Epidermal melanocyte (primary cell): Measurements from ENCODE around the gene RPTOR.

Experiments used
- DNase-seq: peaks from one replicate; pipeline ENCODE4 v3.0.0; 2011; ENCODE audit warnings: low spot score; ENCODE audit not compliant: insufficient read length

The RPTOR gene

DNA sequence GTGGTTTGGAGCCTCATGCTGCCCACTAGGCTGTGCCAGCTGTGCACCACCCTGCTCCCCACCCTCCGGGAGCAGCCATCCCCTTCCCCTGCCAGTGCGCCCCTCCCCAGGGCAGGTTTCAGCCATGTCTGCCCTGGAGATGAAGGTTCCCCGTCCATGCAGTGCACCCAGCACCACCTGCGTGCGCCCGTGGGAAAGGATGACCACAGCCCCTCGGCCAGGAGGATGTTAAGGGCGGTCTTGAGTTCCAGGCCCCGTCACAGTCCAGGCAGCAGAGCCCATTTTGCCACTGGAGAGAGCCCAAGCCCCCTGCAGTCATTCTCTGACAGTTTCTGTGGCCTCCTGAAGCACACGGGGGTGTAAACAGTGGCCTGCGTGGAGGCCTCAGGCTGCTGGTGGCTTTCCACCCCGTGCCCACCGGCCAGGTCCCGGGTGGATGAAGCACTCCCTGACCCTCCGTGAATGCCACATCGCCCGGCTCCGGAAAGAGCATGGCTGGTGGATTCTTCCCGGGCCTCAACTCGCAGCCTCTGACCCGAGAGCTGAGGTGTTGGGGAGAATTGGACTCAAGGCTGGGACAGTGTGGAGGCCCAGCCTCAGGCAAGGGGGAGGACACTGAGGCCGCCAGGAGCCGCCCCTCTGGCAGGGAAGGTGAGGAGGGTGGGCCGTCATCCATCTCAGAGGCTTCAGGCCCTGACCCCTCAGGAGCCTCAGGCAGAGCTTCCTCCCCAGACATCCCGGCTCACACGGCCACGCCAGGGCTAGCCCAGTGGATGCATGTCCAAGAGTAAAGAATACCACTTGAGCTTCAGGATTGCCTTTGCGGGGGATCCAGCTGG, 377.3 kb downstream of the RPTOR start:
- DNase-seq: no peak

DNA sequence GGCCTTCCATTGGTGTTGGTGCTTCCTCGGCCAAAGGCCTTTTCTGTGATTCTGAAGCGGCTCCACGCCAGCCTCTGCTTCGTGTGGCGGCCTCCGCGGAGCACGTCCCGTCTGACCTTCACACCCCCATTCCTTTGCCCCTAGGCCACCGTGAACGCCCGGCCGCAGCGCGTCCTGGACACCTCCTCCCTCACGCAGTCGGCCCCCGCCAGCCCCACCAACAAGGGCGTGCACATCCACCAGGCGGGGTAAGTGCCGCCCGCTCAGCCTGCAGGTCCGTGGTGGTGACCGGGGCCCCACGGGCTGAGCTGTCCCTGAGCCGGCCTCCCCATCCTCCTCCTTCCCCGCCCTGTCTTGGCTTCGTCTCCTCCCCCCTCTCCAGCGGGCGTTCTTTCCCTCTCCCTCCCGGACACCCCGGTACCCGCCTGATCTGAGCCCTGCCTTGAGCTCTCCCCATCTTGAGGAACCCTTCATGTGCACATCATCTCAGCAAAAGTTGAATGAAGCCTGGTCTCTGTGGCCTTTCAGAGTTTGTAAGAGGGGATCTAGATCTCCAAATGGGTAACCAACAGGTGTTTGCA, 378.0 kb downstream of the RPTOR start:
- no peak for DNase-seq

DNA sequence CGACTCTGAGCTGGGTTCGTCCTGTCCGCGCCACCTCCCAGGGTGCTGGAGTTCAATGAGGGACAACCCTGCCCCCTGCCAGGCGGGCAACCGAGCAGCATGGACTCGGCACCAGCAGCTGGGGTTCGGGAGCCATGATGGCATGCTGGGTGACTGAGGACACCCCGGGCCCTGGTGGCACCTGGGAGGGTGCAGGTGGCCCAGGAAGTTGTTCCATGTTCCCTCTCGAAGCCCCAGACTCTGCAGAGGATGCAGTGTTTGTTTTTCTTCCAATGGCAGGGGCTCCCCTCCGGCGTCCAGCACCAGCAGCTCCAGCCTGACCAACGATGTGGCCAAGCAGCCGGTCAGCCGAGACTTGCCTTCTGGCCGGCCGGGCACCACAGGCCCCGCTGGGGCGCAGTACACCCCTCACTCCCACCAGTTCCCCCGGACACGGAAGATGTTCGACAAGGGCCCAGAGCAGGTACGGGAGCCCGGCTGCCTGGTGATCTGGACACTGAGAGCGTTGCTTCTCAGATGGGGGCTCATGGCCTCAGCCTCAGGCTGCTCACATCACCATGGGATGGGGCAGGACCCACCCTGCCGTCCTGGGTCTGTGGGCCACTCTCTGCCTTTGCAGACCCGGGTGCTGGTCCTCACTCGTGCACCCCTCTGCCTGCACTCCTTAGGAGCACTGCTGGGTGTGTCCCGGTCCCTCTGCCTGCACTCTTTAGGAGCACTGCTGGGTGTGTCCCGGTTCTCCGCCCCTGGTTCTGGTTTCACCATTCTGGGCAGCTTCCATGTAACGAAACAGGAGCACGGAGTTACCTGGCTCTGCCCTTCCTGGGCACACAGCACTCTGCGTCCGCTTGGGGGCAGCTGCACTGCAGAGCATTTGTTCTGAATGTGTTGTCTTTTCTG, 378.8 kb downstream of the RPTOR start:
- no peak for DNase-seq

DNA sequence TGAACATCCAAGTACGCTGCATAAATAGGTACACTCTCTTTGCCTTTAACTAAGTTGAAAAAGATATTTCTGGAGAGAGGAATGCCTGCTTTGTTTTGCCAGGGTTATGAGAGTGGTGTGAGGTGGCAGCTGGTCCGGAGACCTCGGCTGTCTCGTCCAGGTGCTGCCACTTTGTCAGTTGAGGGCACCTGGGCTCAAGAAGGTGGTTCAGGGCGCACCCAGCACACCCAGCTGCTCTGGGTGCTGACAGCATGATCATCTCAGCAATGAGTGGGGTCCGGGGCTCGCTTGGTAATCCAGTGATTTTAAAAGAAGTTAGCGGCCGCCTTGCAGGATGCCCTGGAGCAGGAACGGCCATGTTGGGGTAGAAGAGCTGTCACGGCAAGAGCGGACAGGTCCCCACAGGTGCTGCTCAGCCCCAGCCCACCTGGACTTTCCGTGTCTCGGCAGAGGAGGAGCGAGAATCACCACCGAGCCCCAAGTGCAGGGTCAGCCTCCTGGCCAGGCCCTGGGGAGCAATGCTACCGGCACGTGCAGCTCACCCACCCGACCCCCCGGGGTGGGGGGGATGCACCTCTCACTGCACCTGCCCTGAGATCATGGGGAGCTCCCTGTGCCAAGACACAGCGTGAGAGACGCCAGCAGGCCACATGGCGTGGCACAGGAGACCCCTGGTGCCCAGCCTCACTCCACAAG, 379.6 kb downstream of the RPTOR start:
- DNase-seq: no peak

DNA sequence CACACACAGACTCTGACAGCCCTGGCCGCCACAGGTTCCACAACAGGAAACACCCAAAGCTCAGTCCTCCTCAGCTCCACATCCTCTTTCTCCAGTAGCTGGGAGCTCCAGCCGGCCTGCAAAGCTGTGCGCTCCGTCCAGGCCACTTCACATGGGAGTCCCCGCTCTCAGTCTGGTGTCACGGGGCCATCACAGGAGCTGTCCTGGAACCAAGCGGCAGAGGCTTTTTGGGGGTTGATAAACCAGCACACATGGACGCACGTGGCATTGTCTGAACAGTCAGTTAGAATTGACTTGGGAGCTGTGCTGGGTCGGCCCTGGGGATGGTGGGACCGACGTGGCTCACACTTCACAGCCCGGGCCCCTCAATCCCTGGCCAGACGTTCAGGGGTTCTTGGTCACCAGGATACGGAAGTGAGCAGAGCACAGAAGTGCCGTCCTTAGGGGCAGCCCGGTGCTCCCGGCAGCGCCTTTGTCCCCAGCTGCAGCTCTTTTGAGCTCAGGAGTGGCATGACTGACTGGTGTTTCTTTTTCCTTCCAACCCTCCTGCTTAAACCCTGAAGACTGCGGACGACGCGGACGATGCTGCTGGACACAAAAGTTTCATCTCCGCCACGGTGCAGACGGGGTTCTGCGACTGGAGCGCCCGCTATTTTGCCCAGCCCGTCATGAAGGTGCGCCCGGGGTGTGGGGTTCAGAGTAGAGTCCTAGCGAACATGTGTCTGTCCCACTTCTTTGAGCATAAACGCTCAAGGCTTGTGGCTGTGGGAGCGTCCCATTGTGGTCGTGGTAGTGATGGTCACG, 380.4 kb downstream of the RPTOR start:
- no peak for DNase-seq

DNA sequence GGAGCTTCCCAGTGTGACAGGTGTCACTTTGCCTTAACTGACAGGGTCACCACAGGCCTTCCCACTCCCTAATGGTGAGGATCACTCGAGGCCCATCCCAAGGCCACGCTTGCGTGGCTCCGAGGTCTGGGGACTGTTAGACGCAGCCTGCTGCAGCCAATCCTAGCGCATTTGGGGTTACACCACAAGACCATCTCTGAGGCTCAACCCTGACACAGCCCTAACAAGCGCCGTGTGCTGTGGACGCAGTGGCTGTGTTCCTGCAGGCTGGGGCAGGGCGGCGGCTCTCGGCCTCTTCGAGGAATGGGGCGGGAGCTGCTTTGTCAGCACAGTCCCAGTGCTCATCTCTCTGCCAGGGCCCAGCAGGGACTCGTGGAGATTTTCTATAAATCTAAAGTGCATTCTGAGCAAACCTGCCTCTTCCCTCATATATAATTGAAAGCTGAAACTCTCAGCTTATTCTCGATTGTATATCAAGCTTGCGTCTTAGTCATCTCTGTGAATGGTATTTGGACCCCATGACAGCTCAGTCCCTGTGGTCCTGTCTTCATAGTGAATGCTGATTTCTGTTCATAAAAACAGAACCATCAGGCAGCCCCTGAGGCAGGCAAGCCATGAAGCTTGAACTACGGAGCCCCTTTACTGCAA, 381.2 kb downstream of the RPTOR start:
- no peak for DNase-seq

DNA sequence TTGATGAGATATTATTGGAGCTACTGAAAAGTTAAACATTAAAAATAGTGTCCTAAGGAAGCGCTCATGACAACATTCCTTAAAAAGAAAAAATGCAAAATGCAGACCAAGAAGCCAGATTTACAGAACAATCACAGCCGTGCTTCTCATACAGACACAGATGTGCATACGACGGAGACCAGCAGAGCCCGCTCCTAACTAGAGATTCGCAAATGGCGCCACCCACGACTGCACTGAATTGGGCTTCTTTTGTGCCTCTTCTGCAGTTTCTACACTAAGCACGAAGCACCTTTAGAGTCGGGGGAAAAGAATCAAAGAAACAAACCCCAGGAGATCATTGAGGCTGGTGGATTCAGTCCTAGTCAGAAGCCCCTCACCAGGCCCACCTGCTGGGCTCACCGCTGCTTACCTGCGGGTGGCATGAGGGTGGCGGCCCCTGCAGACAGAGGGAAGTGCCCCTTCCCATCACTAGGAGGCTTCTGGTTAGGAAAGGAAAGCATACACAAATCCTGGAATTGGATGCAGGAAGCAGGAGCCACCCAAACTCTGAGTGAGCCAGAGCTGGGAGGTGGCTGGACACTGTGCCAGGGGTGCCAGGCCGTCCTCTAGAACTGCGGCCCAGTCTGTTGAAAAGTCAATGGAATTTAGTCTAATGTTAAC, 382.1 kb downstream of the RPTOR start:
- DNase-seq: no peak

DNA sequence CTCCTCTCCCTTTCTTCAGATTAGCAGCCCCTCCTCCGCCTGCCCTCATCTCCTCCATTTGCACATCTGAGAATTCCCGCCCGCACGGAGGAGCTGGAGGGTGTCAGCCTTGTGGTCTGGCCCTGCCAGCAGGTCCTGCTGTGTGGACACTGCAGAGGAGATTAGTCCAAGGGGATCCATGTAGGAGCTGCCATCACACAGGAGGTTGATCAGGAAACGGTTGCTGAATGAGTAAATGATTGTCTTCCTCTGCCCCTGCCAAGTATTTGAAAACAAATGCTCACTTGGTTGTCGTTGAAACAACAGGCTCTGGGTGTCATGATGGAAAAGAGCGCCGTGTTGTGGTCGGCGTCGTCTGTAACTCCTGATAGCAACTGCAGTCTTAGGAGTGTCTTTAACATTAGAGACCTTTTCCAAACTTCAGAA, 383.2 kb downstream of the RPTOR start:
- no peak for DNase-seq

DNA sequence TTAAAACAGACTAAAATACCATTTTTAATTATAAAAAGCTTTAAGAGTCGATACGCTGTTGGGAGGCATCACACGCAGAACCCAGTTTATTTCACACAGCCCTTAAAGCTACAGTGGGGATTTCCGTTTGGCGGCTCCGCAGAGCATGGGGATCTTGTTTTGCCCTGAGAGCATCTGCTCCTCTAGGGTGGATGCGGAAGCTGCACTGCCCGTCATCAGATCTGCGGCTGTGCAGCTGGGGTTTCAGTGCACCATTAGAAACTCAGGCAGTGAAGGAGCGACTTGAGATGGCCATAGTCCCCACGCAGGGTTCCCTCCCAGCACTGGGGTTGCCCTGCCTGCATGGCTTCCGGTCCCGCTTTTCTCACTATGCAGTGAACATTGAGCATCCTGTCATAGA, 384.8 kb downstream of the RPTOR start:
- no peak for DNase-seq

DNA sequence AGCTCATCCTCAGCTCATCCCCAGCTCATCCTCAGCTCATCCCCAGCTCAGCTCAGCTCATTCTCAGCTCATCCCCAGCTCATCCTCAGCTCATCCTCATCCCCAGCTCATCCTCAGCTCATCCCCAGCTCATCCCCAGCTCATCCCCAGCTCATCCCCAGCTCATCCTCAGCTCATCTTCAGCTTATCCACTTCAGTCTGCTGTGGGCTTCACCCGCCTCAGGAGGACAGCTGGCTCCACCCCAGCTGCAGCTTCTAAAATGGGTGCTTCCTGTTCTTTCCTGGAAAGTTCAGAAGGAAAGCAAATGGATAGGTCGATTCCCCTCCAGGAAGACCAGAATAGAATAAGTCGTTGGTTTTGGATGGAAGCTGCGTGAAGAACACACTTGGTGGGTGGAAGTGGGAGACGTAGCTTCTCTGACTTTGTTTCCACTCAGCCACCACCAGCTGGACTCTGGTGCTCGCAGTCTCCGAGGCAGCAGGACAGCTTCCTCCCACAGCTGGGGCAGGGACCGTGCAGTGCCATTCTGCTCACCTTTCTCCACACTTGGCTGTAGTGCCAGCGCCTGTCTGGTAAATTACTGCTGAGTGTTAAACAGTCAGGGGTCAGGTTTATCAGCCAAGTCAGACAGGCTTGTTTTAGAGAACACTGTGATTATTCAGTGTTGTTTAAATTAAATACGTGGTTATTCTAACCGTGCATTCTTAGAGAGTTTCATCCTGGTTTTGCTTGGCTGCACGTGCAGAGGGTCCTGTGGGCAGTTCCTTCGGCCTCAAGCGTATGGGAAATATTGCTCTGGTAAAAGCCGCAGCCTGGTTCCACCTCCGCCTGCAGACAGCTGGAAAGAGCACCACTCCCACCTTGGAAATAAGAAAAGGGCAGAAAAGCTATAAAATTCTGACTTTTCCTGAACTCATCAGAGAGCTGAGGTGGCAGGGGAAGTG, 386.0 kb downstream of the RPTOR start:
- no peak for DNase-seq

DNA sequence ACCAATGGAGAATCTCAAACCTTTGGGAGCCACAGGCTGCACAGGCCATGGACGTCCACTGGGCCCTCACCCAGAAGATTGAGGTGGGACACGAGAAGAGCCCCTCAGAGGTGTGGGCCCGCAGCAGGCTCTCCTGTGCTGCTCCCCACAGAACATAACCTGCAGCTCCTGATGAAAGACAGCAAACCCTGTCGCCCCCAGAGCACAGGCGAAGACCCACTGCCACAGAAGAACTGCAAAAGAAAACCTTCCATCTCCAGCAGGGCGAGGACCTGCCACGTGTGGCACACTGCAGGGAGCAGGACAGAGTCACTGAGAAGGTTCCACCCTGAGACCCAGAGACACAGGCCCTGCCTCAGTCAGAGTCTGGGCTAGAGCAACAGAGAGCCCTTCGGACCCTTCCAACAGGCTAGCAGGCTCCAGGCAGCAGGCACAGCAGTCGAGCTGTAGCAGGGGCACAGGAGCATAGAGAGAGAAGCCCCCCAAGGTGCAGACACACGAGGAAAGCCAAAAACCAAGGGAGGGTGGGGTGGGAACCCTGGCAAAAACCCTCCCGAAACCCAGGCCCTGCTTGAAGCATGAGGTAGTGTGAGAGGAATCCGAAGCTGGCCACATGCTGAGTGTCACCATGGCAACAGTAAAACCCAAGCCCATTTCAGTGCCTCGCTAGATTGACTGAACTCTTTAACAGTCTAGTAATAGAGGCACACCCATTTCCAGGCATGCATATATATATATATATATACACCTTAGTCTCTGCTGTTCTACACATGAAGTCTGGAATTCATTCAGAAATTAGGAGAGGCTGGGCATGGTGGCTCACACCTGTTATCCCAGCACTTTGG, 387.0 kb downstream of the RPTOR start:
- peak; percentile 37 for DNase-seq

DNA sequence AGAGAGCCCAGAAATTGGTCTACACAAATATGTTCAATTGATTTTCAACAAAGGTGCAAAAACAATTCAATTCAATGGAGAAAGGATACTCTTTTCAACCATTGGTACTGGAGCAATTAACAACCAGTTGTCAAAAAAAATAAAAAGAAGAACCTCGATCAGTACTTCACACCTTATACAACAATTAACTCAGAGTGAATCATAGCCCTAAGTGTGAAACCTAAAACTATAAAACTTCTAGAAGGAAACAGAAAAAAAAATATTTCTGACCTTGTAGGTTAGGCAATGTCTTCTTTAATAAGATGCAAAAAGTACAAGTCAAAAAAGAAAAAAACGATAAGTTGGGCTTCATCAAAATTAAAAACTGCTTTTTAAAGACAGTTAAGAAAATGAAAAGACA, 390.9 kb downstream of the RPTOR start:
- no peak for DNase-seq

DNA sequence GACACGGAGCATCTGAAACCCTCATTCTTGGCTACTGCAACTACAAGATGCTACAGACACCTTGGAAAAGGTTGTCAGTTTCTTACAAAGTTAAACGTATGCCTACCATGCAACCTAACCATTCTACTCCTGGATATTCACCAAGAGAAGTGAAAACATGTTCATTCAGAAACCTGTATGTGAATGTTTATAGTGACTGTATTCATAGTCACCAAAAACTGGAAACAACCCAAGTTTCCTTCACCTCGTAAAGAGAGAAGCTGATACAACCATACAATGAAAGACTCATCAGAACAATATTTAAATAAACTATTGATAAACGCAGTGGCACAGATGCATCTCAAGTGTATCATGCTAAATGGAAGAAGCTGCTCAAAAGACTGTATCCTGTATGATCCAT, 391.6 kb downstream of the RPTOR start:
- no peak for DNase-seq

DNA sequence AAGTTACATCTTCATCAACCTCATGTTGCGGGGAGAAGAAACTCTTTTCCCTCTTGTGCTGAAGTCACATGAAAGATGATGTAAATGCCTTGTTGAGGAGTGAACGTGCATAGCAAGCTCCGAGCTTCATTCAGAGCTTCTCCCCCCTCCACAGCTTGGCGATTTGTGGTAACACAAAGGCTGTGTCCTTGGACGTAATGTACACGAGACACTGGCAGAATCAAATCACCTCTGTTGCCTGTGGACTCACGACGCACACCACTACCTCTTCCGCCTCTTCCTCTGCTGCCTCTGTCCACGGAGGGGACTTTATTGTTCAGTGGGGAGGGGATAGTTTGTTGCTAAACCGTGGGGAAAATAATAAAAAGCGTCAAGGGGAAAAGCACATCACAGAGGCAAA, 392.1 kb downstream of the RPTOR start:
- DNase-seq: no peak

DNA sequence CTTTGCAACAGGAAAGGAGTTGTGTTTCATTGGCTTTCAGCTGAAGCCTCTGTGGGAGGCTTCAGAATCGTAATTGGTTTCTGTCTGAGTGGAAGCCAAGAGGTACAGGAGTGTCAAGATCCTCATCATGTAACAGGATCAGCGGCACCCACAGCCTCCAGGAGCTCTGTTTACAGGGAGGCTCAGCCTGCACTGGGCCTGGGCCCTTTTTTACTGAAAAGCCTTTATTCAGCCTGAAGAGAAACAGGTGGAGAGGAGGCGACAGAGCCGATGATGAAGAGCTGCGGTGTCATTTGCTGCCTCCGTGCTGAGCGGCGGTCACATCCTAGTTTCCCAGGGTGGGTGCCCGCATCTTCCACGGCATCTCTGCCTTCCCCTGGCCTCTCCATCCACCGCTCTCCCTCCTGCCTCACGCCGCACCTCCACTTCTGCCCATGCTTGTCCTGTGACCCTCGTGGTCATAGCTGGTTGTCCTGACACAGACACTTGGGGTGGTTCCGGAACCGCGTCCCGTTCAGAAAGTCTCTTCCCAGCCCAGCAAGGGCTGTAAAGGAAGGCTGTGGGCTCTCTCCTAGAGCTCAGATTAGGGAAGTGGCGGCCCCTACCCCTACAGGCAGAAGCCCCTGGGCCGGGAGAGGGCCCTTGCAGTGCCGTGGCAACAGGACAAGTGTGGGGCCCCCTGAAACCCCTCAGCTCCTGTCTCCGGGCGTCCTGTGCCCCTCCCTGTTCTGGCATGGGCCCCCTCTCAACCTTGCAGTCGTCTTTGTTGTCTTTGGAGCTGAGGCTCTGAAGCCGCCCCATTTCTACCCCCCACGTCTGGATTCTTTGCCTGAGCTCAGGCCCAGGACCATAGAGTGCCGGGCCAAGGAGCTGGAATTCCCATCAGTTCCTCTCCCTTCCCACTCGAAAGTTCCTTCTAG, 393.1 kb downstream of the RPTOR start:
- DNase-seq: no peak

DNA sequence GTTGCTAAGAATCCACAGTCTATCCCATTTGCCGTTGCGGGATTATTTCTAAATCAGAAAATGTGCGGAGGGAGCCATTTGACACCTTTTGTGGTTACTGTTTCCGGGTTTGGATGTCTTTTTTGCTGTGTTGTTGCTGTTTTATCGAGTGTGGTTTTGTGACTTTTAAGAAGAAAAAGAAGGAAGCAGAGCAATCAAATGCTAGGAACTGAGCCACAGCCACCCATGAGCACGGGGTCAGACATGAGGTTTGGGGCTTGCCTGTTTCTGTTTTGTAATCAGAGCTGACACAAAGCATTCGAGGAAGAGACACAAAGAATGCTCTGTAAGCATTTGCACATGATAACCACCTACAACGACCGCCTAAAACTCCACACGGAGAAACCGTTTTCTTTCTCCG, 393.9 kb downstream of the RPTOR start:
- DNase-seq: no peak
